ENCODE results near the gene CLDN6.
"Not testable (repeated sequence)": the region's sequence is repeated elsewhere in the genome, so short reads cannot be mapped to it uniquely, and the experiment has no call there.

CLDN6 gene

DNA sequence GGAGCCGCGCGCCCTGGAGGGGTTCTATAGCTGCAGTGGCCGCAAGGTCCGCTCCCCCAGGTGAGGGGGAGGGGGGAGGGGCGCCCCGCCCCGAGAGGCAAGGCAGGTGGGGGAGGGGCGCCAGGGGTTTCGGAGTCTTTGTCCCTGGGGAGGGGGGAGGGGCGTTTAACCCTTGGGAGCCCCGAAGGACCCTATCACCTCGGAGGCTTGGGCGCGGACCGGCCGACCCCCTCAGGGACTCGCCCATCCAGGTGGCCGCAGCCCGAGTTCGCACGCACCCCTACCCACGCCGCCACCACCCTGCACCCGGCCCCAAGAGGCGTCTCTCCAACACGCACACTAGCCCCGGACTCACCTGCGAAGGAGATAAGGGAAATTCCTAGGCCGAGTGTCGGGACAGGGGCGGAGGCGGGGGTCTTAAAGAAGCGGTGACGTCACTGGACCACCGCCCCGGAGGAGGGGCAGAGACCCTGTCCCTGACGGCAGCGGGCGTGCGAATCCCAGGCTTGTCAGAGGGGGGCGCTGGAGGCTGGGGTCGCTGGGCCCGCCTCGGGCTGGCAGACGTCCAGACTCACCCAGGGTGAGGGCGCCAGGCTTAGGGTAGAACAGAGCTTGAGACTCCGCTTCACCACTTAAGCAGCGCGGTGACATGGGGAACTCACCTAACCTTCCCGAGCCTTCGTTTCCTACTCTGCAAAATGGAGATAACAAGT lies at the start of gene CLDN6:
Gene CLDN6, minus strand, starts transcription at position 390 of the 713 bp plus-strand sequence. CDS start 2,162 bp downstream, outside the sequence.
- DNase-seq (ENCODE audit: low read depth) = no peak

DNA sequence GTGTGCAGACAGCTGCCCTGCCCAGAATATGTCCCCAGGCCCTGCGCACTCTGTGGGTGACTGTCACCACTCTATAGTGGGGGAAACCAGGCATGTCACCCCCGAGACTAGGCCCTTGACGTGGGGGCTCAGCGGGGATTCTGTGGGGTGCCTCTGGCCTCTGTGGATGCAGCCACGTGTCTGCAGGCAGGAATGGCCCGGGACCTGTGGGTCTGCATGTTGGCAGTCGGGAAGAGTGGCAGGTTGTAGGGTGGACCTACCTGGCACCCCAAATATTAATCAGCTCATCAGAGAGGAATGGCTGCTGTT lies 48.4 kb upstream of the CLDN6 start:
- no peak for DNase-seq (ENCODE audit: low read depth)

- no peak for DNase-seq (ENCODE audit: low read depth)
Observed at GRCh38 chr16:3065742-3066439, 47.9 kb upstream of the CLDN6 start.

DNA sequence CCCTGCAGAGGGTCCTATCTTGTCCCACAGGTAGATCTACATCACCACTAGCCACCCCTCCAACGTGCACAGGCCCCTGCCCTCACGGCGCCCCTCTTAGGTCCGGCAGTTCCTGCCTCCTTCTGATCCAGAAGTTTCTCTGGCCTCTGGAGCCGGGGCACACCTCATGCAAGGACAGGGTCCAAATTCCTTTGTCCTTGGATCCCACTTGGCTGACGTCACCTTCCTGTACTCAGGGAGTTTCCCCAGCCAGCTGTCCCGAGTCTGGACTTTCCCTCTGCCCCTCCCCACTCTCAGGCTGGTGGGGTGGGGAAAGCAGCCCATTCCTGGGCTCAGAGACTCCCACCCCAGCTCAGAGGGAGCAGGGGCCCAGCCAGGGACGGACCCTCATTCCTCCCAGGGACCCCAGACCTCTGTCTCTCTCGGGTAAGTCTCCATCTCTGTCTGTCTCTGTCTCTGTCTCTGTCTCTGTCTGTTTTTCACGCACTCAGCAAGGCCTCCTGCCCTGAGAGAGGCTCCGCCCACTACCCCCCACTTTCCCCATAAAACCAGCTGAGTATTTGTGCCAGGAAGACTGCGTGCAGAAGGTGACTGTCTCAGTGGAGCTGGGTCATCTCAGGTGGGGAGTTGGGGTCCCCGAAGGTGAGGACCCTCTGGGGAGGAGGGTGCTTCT lies 47.2 kb upstream of the CLDN6 start, which contains the start of gene IL32:
Gene IL32, plus strand, starts transcription at position 572 of the 673 bp plus-strand sequence. CDS start 172 bp downstream, outside the sequence.
- peak; percentile 67 for DNase-seq (ENCODE audit: low read depth)

DNA sequence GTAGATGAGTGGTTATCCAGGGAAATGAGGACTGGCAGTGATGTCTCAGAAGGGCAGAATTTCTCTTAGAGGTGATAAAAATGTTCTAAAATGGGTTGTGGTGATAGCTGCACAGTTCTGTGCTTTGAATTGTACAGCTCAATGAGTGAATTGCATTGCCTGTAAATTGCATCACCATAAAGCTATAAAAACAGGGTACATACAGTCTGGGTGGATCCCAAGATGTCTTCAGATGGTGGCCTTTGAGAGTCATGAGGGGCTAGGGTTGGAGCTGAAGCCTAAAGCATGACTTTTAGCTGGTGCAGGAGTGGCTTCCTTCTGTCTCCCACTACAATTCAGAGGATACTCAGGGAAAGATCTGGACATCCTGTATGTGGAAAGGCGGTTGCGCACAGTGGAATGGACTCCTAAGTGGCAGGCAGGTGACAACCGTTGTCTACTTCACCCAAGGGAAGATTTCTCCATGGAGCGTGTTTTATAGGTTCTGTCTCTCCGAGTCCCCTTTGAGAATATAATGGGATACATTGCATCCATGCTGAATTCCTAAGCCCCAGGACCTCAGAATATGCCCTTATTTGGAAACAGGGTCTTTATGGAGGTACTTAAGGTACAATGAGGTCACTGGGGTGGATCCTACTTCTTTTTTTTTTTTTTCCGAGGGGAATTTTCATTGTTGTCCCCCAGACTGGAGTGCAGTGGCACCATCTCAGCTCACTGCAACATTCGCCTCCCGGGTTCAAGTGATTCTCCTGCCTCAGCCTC lies 45.8 kb upstream of the CLDN6 start:
- DNase-seq (ENCODE audit: low read depth) = no peak

DNA sequence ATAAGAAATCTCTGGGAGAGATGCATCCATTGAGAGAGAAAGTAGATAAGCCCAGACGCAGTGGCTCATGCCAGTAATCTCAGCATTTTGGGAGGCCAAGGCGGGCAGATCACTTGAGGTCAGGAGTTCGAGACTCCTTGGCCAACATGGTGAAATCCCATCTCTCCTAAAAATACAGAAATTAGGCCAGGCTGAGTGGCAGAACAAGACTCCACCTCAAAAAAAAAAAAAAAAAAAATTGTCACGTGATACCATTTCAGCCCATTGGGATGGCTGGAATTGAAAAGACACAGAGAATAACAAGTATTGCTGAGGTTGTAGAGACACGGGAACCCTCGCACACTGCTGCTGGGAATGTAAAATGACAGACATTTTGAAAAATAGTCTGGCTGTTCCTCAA lies 44.6 kb upstream of the CLDN6 start:
- DNase-seq (ENCODE audit: low read depth) = no peak

- no peak for DNase-seq (ENCODE audit: low read depth)
Observed at GRCh38 chr16:3060339-3061127, 42.5 kb upstream of the CLDN6 start.

GRCh38 chr16:3059723-3060242 lies 41.8 kb upstream of the CLDN6 start:
- DNase-seq (ENCODE audit: low read depth) = no peak

- no peak for DNase-seq (ENCODE audit: low read depth)
Observed at GRCh38 chr16:3059041-3059722, 41.2 kb upstream of the CLDN6 start.

GRCh38 chr16:3058139-3059030 lies 40.4 kb upstream of the CLDN6 start:
- DNase-seq (ENCODE audit: low read depth) = no peak

GRCh38 chr16:3057181-3058138 lies 39.5 kb upstream of the CLDN6 start:
- DNase-seq (ENCODE audit: low read depth) = no peak

DNA sequence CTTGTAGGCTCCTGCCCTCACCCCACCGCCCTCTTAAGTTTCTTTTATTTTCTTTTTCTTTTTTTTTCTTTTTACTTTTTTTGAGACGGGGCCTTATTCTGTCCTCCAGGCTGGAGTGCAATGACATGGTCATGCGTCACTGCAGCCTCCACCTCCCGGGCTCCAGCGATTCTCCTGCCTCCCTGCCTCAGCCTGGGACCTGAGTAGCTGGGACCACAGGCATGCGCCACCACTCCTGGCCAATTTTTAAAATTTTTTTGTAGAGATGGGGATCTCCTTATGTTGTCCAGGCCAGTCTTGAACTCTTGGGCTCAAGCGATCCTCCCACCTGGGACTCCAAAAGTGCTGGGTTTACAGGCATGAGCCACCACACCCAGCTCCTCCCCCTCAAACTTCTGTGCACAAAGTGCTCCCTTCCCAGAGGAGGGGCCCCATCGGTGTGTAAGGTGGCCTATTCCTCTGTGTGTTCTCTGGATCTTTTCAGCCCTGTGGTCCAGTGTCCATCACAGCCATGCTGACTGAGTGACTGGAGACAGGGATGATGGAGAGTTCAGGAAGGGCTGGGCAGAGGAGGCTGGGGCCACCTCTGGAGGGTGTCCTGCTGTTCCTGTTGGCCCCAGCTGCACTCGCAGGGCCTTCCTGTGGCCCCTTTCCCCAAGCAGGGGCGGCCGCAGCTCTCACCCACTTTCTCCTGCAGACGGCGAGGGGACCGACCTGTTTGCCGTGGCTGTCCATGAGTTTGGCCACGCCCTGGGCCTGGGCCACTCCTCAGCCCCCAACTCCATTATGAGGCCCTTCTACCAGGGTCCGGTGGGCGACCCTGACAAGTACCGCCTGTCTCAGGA lies 38.6 kb upstream of the CLDN6 start:
- DNase-seq (ENCODE audit: low read depth) = no peak

GRCh38 chr16:3055734-3056115 lies 37.7 kb upstream of the CLDN6 start:
- DNase-seq (ENCODE audit: low read depth) = not testable (repeated sequence)

- DNase-seq (ENCODE audit: low read depth) = no peak
Observed at GRCh38 chr16:3054965-3055733, 37.2 kb upstream of the CLDN6 start.

DNA sequence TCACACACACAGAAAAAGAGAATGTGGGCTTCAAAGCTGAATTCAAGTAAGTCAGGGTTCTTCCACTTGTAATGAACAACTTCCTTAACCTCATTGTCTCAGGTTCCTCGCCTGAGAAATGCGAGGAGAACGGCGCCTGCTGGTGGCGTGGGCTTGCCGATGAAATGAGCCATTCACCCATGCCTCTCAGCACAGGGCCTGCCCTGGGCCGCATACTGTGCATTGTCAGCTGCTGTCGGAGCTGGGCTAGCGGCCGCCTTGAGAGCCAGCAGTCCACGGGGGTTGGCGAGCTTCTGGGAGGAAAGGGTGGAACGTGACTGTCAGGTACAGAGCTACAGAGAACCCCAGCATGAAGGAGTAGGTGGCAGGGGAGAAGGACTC lies 35.3 kb upstream of the CLDN6 start:
- DNase-seq (ENCODE audit: low read depth) = not testable (repeated sequence)

GRCh38 chr16:3052571-3053329 lies 34.8 kb upstream of the CLDN6 start:
- not testable (repeated sequence) for DNase-seq (ENCODE audit: low read depth)

Measured in non-pigmented ciliary epithelial cell (primary cell).